K562 (cell line): Measurements from ENCODE around the gene ZNF433. TPM values are rescaled to one million over a fixed set of nuclear protein-coding genes. Genes with fewer than 3 reads are reported as not detected.

Experiments
- ARID4B ChIP-seq: sonication (generic); formaldehyde crosslinking; IDR thresholded peaks from 2 replicates; pipeline ENCODE4 v1.8.0; 2022; ENCODE audit warnings: mild to moderate bottlenecking, missing genetic modification reagents
- CAMTA2 ChIP-seq: fragments of 250-450 bp; sonication (Bioruptor Pico); conservative IDR thresholded peaks from 2 replicates; pipeline ENCODE4 v1.5.1; 2022
- NRF1 ChIP-seq, 2 experiments: fragments of 450-650 bp; IDR thresholded peaks in 1 of 2; conservative IDR thresholded peaks in 1 of 2; 2 replicates each; pipeline ENCODE4 v1.6.1; 2014; ENCODE audit warnings: mild to moderate bottlenecking in 2 of 2
- POLR2A ChIP-seq: fragments of 450-650 bp; conservative IDR thresholded peaks from 2 replicates; pipeline ENCODE4 v1.6.1; 2016
- PRDM10 ChIP-seq: fragments of 450-650 bp; IDR thresholded peaks from 2 replicates; pipeline ENCODE4 v1.6.1; 2018; ENCODE audit not compliant: partially characterized antibody
- RBFOX2 ChIP-seq: fragments of 200-400 bp; formaldehyde crosslinking; IDR thresholded peaks from 2 replicates; pipeline ENCODE4 v1.6.1; 2017; ENCODE audit warnings: low read depth, mild to moderate bottlenecking, low read length, moderate library complexity
- RBM22 ChIP-seq: fragments of 200-400 bp; formaldehyde crosslinking; IDR thresholded peaks from 2 replicates; pipeline ENCODE4 v1.6.1; 2018; ENCODE audit warnings: low read length, low read depth; ENCODE audit not compliant: poor library complexity, severe bottlenecking
- SRSF7 ChIP-seq: fragments of 200-400 bp; formaldehyde crosslinking; optimal IDR thresholded peaks from 2 replicates; pipeline ENCODE3; 2017; ENCODE audit warnings: mild to moderate bottlenecking, low read depth, low read length
- VEZF1 ChIP-seq: fragments of 200-800 bp; sonication (Bioruptor generic); IDR thresholded peaks from 2 replicates; pipeline ENCODE4 v1.6.1; 2017; ENCODE audit warnings: missing genetic modification characterization, missing compliant biosample characterization
- ZBTB11 ChIP-seq, 3 experiments: fragments of 200-800 bp in 1 of 3; fragments of 250-450 bp in 1 of 3; fragments of 450-650 bp in 1 of 3; sonication (Bioruptor Pico) in 1 of 3; sonication (Bioruptor generic) in 1 of 3; formaldehyde crosslinking in 1 of 3; IDR thresholded peaks; 2 replicates each; pipeline versions ENCODE4 v1.6.1 to v1.8.0; 2016 to 2022; ENCODE audit warnings: mild to moderate bottlenecking in 2 of 3, missing genetic modification characterization in 2 of 3, missing compliant biosample characterization in 1 of 3, moderate library complexity in 1 of 3
- ZNF263 ChIP-seq: sonication (generic); formaldehyde crosslinking; IDR thresholded peaks from 2 replicates; pipeline ENCODE4 v1.8.0; 2022; ENCODE audit warnings: mild to moderate bottlenecking, missing genetic modification reagents, borderline replicate concordance
- ZNF444 ChIP-seq: fragments of 250-450 bp; sonication (Bioruptor Pico); IDR thresholded peaks from 2 replicates; pipeline ENCODE4 v1.4.0; 2020; ENCODE audit warnings: mild to moderate bottlenecking, moderate library complexity
- polyA plus RNA-seq, 8 experiments: library from polyadenylated mRNA; depleted of rRNA in 4 of 8; stranded (reverse) in 5 of 8; unstranded in 3 of 8; fragments of >200 nt; fragmentation: Nextera tagmentation in 2 of 8; fragmentation: Illumina TruSeq in 1 of 8; extraction: Ambion mirVana in 2 of 8; extraction: Trizol in 1 of 8; gene quantifications; 2 replicates each; pipeline versions ENCODE4 v1.2.1 to v1.2.3, GENCODE V29; 2011 to 2014; ENCODE audit warnings: inconsistent platforms in 1 of 8, missing spikeins in 1 of 8
- total RNA-seq, 7 experiments: library from RNA; depleted of rRNA in 6 of 7; stranded (reverse); fragments of >200 nt in 6 of 7; fragmentation: Illumina TruSeq in 2 of 7; extraction: Trizol in 2 of 7; gene quantifications; 2 replicates each; pipeline versions ENCODE4 v1.2.1 to v1.2.3, GENCODE V29; 2011 to 2021; ENCODE audit warnings: low replicate concordance in 1 of 7

ZNF433 gene
- total and polyA plus RNA-seq, 9 of the 15 experiments (the other 6 are each of a cell fraction or from before 2014, with no cell fraction given) = 2.0 to 4.1 (median 2.9) TPM

- TF ChIP-seq NRF1 (conservative IDR thresholded peaks at IDR 0.05 in 1 of 2, IDR thresholded peaks at IDR 0.05 in 1 of 2) = 0 out of 4 replicates have a peak, but pooled peaks of 1 of the 2 experiments have one; percentile 6
- peak in 1 of 3 experiments; percentile 79; a peak in 2 of 6 replicates for TF ChIP-seq ZBTB11 (CRISPR knock-in tag; IDR thresholded peaks at IDR 0.05)
- TF ChIP-seq RBM22 = peak; percentile 29
- TF ChIP-seq PRDM10 = peak; percentile 6
- peak; percentile 76 for TF ChIP-seq POLR2A
- TF ChIP-seq ARID4B (CRISPR knock-in tag) = no peak
- TF ChIP-seq ZNF444 (CRISPR knock-in tag) = no peak
- no peak for TF ChIP-seq CAMTA2
- peak; percentile 24 for TF ChIP-seq VEZF1
- no peak for TF ChIP-seq SRSF7
- TF ChIP-seq ZNF263 (CRISPR knock-in tag) = no peak
- peak; percentile 84 for TF ChIP-seq RBFOX2
These were observed at the start of gene ZNF433 (continued) for GRCh38 chr19:12035220-12036172.
